GM12878 (cell line): ENCODE measurements around the gene PARD6A.
"Not testable (repeated sequence)": the region's sequence is repeated elsewhere in the genome, so short reads cannot be mapped to it uniquely, and the experiment has no call there.

ENCODE experiments used
- CBX3 ChIP-seq: fragments of 200-600 bp; sonication (generic); IDR thresholded peaks from 2 replicates; pipeline ENCODE4 v1.6.1; 2016; ENCODE audit warnings: low read depth, borderline replicate concordance
- MXI1 ChIP-seq: fragments of 150-350 bp; IDR thresholded peaks from 2 replicates; pipeline ENCODE4 v1.6.1; 2011; ENCODE audit warnings: low read depth, mild to moderate bottlenecking, inconsistent platforms, low read length, improper control_type of control experiment
- MYB ChIP-seq: fragments of 150-350 bp; IDR thresholded peaks from 2 replicates; pipeline ENCODE4 v1.6.1; 2014; ENCODE audit warnings: mild to moderate bottlenecking, low read depth, low read length, borderline replicate concordance
- POLR2A ChIP-seq: IDR thresholded peaks from 2 replicates; pipeline ENCODE4 v1.6.1; 2011; ENCODE audit warnings: low read depth, mild to moderate bottlenecking, low read length
- SKIL ChIP-seq: fragments of 450-650 bp; IDR thresholded peaks from 2 replicates; pipeline ENCODE4 v1.6.1; 2017; ENCODE audit warnings: mild to moderate bottlenecking, low read depth, inconsistent platforms; ENCODE audit not compliant: poor library complexity, severe bottlenecking
- SMAD1 ChIP-seq: fragments of 450-650 bp; IDR thresholded peaks from 2 replicates; pipeline ENCODE4 v1.6.1; 2018; ENCODE audit warnings: mild to moderate bottlenecking, low read depth; ENCODE audit not compliant: partially characterized antibody
- TBL1XR1 ChIP-seq: IDR thresholded peaks from 2 replicates; pipeline ENCODE4 v1.6.1; 2012; ENCODE audit warnings: low read depth, low read length, improper control_type of control experiment
- YBX1 ChIP-seq: fragments of 450-650 bp; IDR thresholded peaks from 2 replicates; pipeline ENCODE4 v1.6.1; 2016; ENCODE audit warnings: antibody characterized with exemption
- YY1 ChIP-seq: IDR thresholded peaks from 2 replicates; pipeline ENCODE4 v1.6.1; 2011; ENCODE audit warnings: low read depth, mild to moderate bottlenecking, low read length
- TF ChIP-seq, protein P1 (sequence below), 3 experiments: IDR thresholded peaks in 2 of 3; conservative IDR thresholded peaks in 1 of 3; 2 replicates each; pipeline ENCODE4 v1.5.1; 2011; ENCODE audit warnings: low read depth in 3 of 3, low read length in 3 of 3, mild to moderate bottlenecking in 3 of 3, control low read depth in 2 of 3, moderate library complexity in 2 of 3, inconsistent platforms in 1 of 3, mixed read lengths in 1 of 3; ENCODE audit not compliant: control insufficient read depth in 2 of 3, insufficient read depth in 1 of 3; ENCODE audit errors: extremely low read depth in 1 of 3
- TF ChIP-seq, protein P2 (sequence below): IDR thresholded peaks from 2 replicates; pipeline ENCODE4 v1.6.1; 2011; ENCODE audit warnings: borderline replicate concordance, low read depth, mild to moderate bottlenecking, moderate library complexity, mixed read lengths, low read length; ENCODE audit not compliant: insufficient read depth; ENCODE audit errors: extremely low read length
- TF ChIP-seq, protein P3 (sequence below): IDR thresholded peaks from 2 replicates; pipeline ENCODE4 v1.6.1; 2012; ENCODE audit warnings: low read depth, low read length, improper control_type of control experiment

DNA sequence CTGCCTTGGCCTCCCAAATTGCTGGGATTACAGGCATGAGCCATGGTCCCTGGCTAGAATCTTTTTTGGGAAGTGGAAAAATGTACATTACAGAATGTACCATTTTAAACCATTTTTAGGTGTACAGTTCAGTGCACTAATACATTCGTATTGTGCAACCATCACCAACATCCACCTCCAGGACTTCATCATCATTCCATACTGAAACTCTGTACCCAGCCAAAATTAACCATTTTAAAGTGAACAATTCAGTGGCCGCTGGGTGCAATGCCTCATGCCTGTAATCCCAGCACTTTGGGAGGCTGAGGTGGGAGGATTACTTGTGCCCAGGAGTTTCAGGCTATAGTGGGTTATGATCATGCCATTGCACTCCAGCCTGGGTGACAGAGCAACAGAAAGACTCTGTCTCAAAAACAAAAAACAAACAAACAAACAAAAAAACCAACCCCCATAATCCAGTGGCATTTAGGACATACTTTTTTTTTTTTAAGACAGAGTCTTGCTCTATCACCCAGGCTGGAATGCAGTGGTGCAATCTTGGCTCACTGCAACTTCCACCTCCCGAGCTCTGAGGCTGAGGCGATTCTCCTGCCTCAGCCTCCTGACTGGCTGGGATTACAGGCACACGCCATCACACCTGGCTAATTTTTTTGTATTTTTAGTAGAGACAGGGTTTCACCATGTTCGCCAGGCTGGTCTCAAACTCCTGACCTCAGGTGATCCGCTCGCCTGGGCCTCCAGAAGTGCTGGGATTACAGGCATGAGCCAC lies 32.9 kb downstream of the PARD6A start:
- TF ChIP-seq, protein P1, sequence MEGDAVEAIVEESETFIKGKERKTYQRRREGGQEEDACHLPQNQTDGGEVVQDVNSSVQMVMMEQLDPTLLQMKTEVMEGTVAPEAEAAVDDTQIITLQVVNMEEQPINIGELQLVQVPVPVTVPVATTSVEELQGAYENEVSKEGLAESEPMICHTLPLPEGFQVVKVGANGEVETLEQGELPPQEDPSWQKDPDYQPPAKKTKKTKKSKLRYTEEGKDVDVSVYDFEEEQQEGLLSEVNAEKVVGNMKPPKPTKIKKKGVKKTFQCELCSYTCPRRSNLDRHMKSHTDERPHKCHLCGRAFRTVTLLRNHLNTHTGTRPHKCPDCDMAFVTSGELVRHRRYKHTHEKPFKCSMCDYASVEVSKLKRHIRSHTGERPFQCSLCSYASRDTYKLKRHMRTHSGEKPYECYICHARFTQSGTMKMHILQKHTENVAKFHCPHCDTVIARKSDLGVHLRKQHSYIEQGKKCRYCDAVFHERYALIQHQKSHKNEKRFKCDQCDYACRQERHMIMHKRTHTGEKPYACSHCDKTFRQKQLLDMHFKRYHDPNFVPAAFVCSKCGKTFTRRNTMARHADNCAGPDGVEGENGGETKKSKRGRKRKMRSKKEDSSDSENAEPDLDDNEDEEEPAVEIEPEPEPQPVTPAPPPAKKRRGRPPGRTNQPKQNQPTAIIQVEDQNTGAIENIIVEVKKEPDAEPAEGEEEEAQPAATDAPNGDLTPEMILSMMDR (IDR thresholded peaks at IDR 0.05 in 2 of 3, conservative IDR thresholded peaks at IDR 0.05 in 1 of 3; ENCODE audit: control insufficient read depth in 2 of 3, extremely low read depth in 1 of 3, insufficient read depth in 1 of 3, low read depth in 3 of 3, low read length in 3 of 3) = not testable (repeated sequence)
- TF ChIP-seq, protein P2, sequence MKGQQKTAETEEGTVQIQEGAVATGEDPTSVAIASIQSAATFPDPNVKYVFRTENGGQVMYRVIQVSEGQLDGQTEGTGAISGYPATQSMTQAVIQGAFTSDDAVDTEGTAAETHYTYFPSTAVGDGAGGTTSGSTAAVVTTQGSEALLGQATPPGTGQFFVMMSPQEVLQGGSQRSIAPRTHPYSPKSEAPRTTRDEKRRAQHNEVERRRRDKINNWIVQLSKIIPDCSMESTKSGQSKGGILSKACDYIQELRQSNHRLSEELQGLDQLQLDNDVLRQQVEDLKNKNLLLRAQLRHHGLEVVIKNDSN = not testable (repeated sequence)
- TF ChIP-seq YY1, MXI1, SKIL, SMAD1, YBX1, TBL1XR1, POLR2A, MYB, CBX3: not testable (repeated sequence)
- TF ChIP-seq, protein P3, sequence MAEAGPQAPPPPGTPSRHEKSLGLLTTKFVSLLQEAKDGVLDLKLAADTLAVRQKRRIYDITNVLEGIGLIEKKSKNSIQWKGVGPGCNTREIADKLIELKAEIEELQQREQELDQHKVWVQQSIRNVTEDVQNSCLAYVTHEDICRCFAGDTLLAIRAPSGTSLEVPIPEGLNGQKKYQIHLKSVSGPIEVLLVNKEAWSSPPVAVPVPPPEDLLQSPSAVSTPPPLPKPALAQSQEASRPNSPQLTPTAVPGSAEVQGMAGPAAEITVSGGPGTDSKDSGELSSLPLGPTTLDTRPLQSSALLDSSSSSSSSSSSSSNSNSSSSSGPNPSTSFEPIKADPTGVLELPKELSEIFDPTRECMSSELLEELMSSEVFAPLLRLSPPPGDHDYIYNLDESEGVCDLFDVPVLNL = not testable (repeated sequence)
